Esophagus (tissue), 2 donors: ENCODE results near the gene TYMS. TPM values are rescaled to one million over a fixed set of nuclear protein-coding genes. Genes with fewer than 3 reads are reported as not detected.

Experiments used
- H3K27ac ChIP-seq, 2 donors: one replicate each; pipeline ENCODE4 v1.5.1; 2013; ENCODE audit warnings: low read depth in 2 of 2, mild to moderate bottlenecking in 2 of 2, inconsistent platforms in 1 of 2, low read length in 1 of 2, moderate library complexity in 1 of 2
- H3K27me3 ChIP-seq, 2 donors: one replicate each; pipeline ENCODE4 v1.6.1; 2013; ENCODE audit warnings: low read length in 2 of 2, control low read depth in 1 of 2, mild to moderate bottlenecking in 1 of 2; ENCODE audit not compliant: insufficient read depth in 2 of 2, control insufficient read depth in 1 of 2
- H3K36me3 ChIP-seq, 2 donors: one replicate each; pipeline ENCODE4 v1.6.1; 2013; ENCODE audit warnings: low read length in 1 of 2; ENCODE audit not compliant: control insufficient read depth in 2 of 2, insufficient read depth in 2 of 2
- H3K4me1 ChIP-seq, 2 donors: one replicate each; pipeline ENCODE4 v1.6.1; 2013; ENCODE audit warnings: low read length in 1 of 2; ENCODE audit not compliant: control insufficient read depth in 2 of 2, insufficient read depth in 2 of 2
- H3K4me3 ChIP-seq, 2 donors: one replicate each; pipeline ENCODE4 v1.5.1; 2013; ENCODE audit warnings: low read length in 2 of 2, mild to moderate bottlenecking in 2 of 2, low read depth in 1 of 2, moderate library complexity in 1 of 2
- H3K9me3 ChIP-seq, 2 donors: one replicate each; pipeline ENCODE4 v1.6.1; 2013; ENCODE audit warnings: mild to moderate bottlenecking in 2 of 2, low read depth in 1 of 2, low read length in 1 of 2, moderate library complexity in 1 of 2; ENCODE audit not compliant: control insufficient read depth in 2 of 2, insufficient read depth in 1 of 2
- WGBS, 2 donors: extraction: QIAGEN DNeasy Blood & Tissue Kit; methylation state at CpG; one replicate each; pipeline ENCODE4 v1.1.7; 2013; 5-methylcytosine and 5-hydroxymethylcytosine counted together
- polyA plus RNA-seq, 2 donors: library from polyadenylated mRNA; stranded (reverse); fragments of 200-250 nt; gene quantifications; one replicate each; pipeline ENCODE4 v1.2.3, GENCODE V29; 2013
- donor health status: healthy with polysubstance abuse.
- donor health status: Bipolar disorder and iron deficiency.

TYMS gene
- polyA plus RNA-seq, 2 donors, result 19.2 to 27.8 TPM

GRCh38 chr18:658001-658946 lies 821 bp downstream of the TYMS start:
- Histone ChIP-seq H3K4me3 (peak overlapping the region; percentile 62 to 75), H3K27ac (peak overlapping the region in 1 of 2 donors; percentile 36), H3K9me3 (no peaks in the 10 kb centered on the region), H3K4me1 (peaks cover 0 to 2% of the 10 kb centered on the region in 2 donors), H3K27me3 (no peaks in the 10 kb centered on the region), H3K36me3 (peaks cover 0 to 6% of the 10 kb centered on the region in 2 donors)
- 3% methylated on average over 65 to 72 of the region's 72 CpGs for WGBS, 2 donors

DNA sequence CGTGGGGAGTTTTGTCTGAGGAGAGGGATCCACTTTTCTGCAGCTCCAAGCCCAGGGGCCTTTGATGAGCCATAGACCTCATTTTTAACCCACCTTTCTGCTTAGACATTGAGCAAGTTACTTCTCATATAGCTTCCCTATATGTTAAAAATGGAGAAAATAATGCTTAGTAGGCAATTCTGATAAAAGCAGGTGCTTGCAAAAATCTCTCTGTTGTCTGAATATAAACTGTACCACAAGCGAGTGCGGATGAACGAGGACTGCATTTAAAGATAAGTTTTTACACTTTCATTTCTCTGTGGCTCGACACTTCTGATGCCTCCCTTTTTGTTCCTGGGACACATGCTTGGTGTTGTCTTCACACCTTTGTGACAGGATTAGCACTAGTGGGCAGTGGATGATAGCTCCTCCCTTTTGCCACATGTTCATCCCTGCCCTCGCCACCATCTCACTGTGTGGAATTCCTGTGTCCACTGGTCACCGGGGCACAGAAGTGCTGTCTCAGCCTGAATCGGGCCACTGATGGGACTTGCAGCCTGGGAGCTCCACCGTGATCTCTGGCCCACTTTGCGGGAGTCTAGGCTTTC lies 1.6 kb downstream of the TYMS start:
- Histone ChIP-seq H3K4me3 (peak overlapping the region in 1 of 2 donors; percentile 62), H3K27me3 (no peaks in the 10 kb centered on the region), H3K27ac (no peak overlapping the region), H3K36me3 (peaks cover 0 to 6% of the 10 kb centered on the region in 2 donors), H3K4me1 (peaks cover 0 to 2% of the 10 kb centered on the region in 2 donors), H3K9me3 (no peaks in the 10 kb centered on the region)
- WGBS, 2 donors, result 85% methylated on average over 10 of the region's 10 CpGs

DNA sequence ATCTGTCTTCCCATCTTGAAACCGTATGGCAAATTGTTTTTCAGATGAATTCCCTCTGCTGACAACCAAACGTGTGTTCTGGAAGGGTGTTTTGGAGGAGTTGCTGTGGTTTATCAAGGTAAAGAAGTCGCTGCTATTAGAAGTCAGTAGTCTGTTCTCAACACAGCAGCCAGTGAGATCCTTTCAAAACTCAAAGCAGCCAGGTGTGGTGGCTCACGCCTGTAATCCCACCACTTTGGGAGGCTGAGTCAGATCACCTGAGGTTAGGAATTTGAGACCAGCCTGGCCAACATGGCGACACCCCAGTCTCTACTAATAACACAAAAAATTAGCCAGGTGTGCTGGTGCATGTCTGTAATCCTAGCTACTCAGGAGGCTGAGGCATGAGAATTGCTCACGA lies 2.1 kb downstream of the TYMS start:
- Histone ChIP-seq H3K36me3 (peaks cover 0 to 6% of the 10 kb centered on the region in 2 donors), H3K4me3 (no peak overlapping the region), H3K27me3 (no peaks in the 10 kb centered on the region), H3K4me1 (peaks cover 0 to 2% of the 10 kb centered on the region in 2 donors), H3K9me3 (no peaks in the 10 kb centered on the region), H3K27ac (no peak overlapping the region)
- WGBS, 2 donors, result 88% methylated on average over 6 of the region's 6 CpGs

GRCh38 chr18:662197-662596 lies 4.7 kb downstream of the TYMS start:
- Histone ChIP-seq H3K36me3 (peaks cover 0 to 6% of the 10 kb centered on the region in 2 donors), H3K27ac (no peak overlapping the region), H3K4me1 (peaks cover 0 to 2% of the 10 kb centered on the region in 2 donors), H3K9me3 (peaks cover 0 to 2% of the 10 kb centered on the region in 2 donors), H3K4me3 (no peak overlapping the region), H3K27me3 (no peaks in the 10 kb centered on the region)
- WGBS, 2 donors, result 96% methylated on average over 4 of the region's 4 CpGs

DNA sequence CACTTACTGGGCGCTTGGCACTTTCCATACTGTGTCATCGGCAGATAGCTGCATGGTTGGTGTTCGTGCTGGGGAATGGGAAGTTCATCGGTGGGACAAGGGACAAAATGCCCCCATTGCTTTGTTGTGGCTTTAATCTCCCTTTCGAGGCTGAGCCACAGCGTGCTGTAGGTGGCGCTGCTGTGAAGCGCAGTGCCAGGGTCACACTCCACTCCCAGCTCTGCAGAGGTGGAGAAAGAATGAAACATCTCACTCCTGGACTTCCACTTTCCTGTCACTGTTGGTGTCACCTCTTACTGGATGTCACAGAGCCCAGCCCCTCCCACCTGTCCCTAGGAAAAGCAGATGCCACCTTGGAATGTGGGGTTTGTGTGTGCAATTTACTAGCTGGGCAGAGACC lies 8.7 kb downstream of the TYMS start:
- H3K4me1 ChIP-seq, result no peaks in the 10 kb centered on the region
- H3K4me3 ChIP-seq, result no peak overlapping the region
- peaks cover 6% of the 10 kb centered on the region in 2 donors for H3K36me3 ChIP-seq
- 91 to 96% methylated on average over 8 of the region's 8 CpGs for WGBS, 2 donors
- H3K27ac ChIP-seq, result no peak overlapping the region
- H3K9me3 ChIP-seq, result peaks cover 0 to 2% of the 10 kb centered on the region in 2 donors
- no peaks in the 10 kb centered on the region for H3K27me3 ChIP-seq

GRCh38 chr18:666628-667027 lies 9.2 kb downstream of the TYMS start:
- Histone ChIP-seq H3K9me3 (peaks cover 0 to 2% of the 10 kb centered on the region in 2 donors), H3K27me3 (no peaks in the 10 kb centered on the region), H3K36me3 (peaks cover 6% of the 10 kb centered on the region in 2 donors), H3K27ac (no peak overlapping the region), H3K4me1 (no peaks in the 10 kb centered on the region), H3K4me3 (no peak overlapping the region)
- WGBS, 2 donors, result 98 to 99% methylated on average over 3 of the region's 3 CpGs

- Histone ChIP-seq H3K9me3 (peaks cover 0 to 2% of the 10 kb centered on the region in 2 donors), H3K4me1 (no peaks in the 10 kb centered on the region), H3K27ac (no peak overlapping the region), H3K4me3 (no peak overlapping the region), H3K27me3 (no peaks in the 10 kb centered on the region), H3K36me3 (peaks cover 8 to 9% of the 10 kb centered on the region in 2 donors)
- 64 to 66% methylated on average over 1 of the region's 1 CpG for WGBS, 2 donors
These were observed 10.8 kb downstream of the TYMS start for GRCh38 chr18:668260-668659.

GRCh38 chr18:669077-669476 lies 11.6 kb downstream of the TYMS start:
- 94 to 98% methylated on average over 8 of the region's 8 CpGs for WGBS, 2 donors
- peaks cover 8 to 9% of the 10 kb centered on the region in 2 donors for H3K36me3 ChIP-seq

DNA sequence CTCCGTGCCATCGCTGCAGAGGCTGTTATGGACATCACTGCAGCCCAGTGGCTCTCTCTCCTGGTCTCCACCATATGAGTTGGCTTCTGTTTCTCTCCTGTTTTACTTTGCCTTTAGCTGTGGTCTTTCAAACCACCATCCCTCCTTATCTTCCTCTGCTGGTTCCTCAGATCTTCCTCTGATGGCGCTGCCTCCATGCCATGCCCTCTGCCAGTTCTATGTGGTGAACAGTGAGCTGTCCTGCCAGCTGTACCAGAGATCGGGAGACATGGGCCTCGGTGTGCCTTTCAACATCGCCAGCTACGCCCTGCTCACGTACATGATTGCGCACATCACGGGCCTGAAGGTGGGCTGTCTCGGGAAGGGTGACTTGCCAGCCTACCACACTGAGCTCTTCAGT lies 13.1 kb downstream of the TYMS start:
- Histone ChIP-seq H3K36me3 (peaks cover 9 to 15% of the 10 kb centered on the region in 2 donors), H3K4me1 (no peaks in the 10 kb centered on the region), H3K4me3 (no peak overlapping the region), H3K9me3 (peaks cover 0 to 2% of the 10 kb centered on the region in 2 donors), H3K27ac (no peak overlapping the region), H3K27me3 (no peaks in the 10 kb centered on the region)
- 93 to 95% methylated on average over 11 of the region's 11 CpGs for WGBS, 2 donors

More at GRCh38 chr18:669077-669476, 11.6 kb downstream of the TYMS start:
- no peaks in the 10 kb centered on the region for H3K27me3 ChIP-seq
- H3K4me3 ChIP-seq, result no peak overlapping the region
- no peaks in the 10 kb centered on the region for H3K4me1 ChIP-seq
- peaks cover 0 to 2% of the 10 kb centered on the region in 2 donors for H3K9me3 ChIP-seq
- no peak overlapping the region for H3K27ac ChIP-seq
